ENCODE results near the gene PLD3.
"Not testable (repeated sequence)": the region's sequence is repeated elsewhere in the genome, so short reads cannot be mapped to it uniquely, and the experiment has no call there.

Gene PLD3

DNA sequence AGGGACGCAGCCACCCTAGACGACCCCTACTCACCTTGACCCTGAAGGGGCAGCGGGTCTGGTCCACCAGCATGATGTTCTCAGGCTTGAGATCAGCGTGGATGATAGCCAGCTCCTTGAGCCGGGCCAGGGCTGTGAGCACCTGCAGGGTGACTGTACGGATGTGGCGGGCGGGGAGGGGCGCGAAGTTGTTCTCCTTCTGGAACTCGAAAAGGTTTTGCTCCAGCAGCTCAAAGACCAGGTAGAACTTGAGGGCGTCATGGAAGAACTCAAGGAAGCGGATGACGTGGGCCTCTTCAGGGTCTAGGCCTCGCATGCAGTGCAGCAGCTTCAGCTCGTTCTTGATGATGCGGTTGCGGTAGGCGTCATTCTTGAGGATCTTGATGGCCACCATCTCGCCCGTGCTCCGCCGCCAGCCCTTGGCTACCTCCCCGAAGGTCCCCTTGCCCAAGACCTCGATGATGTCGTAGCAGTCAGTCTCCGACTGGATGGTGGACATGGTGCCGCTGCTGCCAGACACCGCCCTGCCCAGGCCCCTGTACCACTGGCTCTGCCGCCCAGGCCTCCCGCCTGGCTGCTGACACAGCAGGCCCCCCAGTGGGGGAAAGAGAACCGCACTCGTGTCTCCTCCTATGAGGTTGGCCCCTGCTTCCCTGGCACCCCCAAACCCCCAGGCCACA is 41.0 kb downstream of the PLD3 start:
- DNase-seq (ENCODE audit: low read depth), result no peak

DNA sequence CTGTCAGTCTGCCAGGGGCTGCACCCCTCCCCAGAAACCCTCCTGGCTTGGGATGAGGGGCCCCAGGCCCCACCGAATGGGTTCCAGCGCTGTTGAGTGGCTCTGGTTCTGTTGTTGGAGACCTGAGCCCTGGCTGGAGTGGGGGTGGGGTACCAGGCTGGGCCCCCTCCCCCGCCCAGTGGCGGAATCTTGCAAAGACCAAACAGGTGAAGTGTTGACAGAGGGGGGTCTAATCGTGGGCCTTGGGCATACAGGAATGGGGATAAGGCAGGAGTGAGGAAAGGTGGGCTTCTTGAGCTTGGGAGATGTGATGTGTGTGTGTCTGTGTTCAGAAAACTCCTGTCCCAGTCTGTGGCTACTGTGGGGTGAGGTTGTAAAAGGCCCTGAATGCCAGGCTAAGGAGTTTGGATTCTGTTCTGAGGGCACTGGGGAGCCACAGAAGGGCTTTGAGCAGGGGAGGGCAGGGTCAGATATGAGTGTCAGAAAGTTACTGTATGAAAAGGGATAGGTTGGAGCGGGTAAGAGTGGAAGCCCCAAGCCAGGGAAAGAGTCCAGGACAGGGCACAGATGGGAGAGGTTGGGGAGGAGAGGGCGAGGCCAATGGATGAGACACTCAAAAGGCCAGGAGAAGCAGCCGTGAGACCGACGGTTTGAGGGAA is 41.7 kb downstream of the PLD3 start, which contains the start of gene HIPK4:
Gene HIPK4, minus strand, starts transcription at position 98 of the 659 bp plus-strand sequence. CDS start 279 bp downstream, outside the sequence.
- no peak for DNase-seq (ENCODE audit: low read depth)

DNA sequence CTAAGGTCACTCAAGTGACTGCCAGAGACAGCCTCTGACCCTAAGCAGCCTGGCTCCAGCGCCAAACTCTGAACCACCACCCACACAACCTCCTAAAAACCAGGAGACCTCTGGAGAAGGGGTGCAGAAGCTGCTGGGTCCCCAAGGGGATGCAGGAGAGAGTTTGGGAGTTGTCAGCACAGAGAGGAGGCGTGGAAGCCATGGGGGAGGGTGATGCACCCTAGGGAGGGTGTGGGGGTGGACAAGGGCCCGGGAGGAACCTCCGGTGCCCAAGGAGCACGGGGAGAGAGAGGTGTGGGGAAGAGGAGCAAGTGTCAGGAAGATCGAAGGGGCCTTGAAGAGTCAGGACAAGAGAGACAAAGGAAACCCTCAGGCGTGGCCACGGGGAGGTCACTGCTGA is 43.6 kb downstream of the PLD3 start:
- no peak for DNase-seq (ENCODE audit: low read depth)

DNA sequence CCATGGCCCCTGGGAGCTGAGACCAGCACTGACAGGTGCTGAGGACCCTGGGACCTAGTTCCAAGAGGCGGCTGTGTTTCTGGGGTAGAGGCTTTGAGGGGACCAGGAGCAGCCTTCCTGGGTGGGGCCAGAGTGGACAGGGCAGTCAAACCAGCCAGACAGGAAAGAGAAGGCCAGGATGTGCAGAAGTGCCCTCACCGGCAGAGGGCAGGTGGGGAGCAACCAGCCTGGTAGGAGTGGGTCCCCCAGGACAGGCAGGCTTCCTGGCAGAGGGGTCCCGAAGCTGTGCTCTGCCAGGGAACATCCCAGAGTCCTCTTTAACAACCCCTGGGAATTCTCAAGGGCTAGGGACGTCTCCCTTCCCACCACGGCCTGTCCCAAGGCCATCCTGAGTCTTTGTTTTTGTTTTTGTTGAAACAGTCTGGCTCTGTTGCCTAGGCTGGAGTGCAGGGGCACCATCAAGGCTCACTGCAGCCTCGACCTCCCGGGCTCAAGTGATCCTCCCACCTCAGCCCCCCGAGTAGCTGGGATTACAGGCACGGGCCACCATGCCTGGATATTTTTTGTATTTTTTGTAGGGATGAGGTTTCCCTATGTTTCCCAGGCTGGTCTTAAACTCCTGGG is 44.5 kb downstream of the PLD3 start:
- DNase-seq (ENCODE audit: low read depth), result no peak

DNA sequence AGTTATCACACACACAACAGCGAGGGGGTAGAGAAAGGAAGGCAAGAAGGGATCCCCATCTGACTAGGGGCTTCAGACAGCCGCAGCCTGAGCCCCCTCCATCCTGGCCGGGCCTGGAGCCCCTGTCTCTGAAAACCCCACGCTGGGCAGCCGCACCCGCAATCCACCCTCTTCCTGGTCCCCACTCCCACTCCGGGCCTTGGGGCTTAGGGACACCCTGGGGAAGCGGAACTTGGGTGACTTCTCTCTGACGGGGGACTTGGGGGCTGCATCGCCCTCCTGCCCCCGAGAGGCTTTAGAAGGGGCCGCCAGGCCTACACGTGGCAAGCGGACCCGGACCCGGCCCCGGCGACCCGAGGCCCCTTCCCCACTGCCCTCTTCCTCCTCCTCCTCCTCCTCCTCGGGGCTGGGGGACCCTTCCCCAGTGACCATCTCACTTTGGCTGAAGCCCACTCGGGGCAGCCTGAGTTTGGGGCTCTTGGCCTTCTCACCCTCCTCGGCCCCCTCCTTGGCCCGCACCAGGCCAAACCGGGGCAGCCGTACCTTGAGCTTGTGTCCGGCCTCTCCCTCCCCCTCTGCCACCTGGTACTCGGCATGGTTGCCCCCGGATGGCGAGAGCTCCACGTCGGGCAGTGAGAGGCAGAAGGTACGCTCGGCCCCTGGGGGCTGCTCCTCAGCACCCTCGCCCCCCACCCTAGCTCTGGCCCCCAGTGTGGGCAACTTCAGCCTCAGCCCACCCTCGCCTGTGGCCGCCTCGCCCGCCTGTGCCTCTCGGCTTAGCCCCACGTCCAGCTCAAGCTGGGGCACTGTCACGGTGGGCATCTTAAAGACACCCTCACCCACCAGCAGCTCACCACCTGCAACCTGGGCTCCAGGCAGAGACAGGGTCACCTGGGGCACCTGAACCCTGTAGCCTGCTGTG is 45.7 kb downstream of the PLD3 start:
- DNase-seq (ENCODE audit: low read depth), result no peak

DNA sequence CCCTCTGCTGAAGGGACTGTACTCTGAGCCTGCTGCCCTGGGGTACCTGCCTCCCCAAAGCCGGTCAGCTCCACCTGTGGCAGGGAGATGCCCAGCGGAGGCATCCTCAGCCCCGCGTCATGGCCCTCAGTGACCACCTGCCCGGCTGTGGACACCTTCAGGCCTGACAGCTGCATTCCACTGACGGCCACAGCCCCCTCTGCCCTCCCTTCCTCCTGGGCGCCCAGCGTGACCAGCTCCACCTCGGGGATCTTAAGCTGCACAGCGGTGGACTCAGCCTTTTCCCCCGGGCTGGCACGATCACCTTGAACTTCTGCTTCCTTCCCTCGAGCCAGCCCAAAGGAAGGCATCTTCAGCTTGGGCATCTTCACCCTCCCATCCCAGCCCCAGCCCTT is 46.3 kb downstream of the PLD3 start:
- DNase-seq (ENCODE audit: low read depth), result no peak

DNA sequence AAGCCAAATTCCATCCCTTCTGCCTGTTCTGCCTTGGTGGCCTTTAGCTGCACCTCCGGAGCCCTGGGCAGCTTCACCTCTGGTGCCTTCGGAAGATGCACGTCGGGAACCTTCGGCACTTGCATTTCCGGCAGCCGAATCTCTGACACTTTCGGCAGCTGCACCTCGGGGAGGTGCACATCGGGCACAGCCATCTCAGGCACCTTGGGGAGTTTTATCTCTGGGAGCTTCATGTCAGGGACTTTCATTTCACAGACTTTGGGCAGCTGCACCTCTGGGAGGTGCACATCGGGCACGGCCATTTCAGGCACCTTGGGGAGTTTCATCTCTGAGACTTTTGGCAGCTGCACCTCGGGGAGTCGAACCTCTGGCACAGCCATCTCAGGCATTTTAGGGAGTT is 47.5 kb downstream of the PLD3 start:
- no peak for DNase-seq (ENCODE audit: low read depth)

DNA sequence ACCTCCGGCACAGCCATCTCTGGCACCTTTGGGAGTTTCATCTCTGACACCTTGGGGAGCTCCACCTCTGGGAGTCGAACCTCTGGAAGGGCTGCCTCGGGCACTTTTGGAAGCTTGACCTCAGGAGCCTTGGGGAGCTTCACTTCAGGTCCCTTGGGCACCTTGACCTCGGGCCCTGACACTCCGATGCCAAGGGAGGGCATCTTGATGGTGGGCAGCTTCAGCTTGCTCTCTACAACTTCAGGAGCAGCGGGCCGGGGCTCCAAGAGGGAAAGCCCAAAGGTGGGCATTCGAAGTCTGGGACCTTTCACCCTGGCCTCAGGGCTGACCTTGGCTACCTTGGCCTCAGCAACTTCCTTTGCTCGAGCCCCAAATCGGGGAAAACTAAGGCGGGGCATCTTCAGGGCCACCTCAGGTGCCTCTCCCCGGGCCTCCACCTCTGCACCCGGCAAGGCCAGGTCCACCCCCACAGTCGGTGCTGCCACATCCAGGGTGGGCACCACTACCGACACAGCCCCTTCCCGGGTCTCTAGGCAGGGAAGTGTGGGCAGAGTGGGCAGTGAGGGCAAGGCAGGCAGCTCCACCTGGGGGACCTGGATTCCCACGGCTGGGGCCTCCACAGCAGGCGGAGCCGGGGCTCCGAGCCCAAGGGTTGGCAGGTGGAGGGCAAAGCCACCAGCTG is 48.5 kb downstream of the PLD3 start:
- DNase-seq (ENCODE audit: low read depth), result no peak

DNA sequence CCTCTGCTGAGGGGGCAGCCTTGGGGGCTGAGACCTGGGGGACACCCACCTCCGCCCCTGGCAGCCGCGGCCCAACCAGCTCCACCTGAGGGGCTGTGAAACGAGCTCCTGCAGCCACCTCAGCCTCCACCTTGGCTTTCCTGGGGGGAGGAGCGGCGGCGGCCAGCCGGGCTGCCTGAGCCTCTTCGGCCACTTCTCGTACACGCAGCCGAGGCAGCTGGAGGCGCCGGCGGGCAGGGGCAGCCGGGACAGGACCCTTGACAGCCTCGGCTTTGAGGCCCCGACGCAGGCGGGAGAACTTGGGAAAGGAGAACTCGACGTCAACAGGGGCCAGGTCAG is 49.0 kb downstream of the PLD3 start:
- no peak for DNase-seq (ENCODE audit: low read depth)

DNA sequence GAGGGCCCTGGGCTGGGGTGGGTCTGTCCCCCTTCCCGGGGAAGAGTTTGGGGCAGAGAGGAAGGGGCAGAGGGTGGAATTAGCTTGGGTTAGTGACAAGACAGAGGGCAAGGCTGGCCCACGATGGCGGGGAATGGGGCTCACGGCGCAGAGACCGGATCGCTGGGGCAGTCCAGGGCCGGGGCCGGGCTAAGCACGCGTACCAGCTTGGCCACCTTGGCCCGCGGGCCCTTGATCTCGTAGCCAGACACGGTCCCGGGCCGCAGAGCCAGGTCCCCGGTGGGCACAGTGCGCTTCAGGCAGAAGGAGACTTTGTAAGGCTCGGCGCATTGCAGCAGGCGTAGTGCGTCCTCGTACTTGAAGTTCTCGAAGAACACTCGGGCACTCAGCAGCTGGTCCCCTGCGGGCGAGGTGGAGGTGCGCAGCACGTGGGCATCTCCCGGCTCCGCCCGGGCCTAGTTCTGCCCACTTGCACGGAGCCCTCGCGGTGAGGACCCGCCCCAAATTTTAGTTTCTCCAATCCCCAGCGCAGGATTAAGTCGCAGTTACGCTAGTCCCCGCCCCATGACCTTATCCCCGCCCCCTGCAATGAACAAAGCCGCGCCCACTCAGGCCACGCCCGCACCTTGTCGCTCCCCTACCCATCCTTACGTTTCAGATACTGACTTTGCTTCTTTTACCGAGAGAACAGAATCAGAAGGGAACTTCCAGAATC is 50.1 kb downstream of the PLD3 start:
- peak; percentile 30 for DNase-seq (ENCODE audit: low read depth)

DNA sequence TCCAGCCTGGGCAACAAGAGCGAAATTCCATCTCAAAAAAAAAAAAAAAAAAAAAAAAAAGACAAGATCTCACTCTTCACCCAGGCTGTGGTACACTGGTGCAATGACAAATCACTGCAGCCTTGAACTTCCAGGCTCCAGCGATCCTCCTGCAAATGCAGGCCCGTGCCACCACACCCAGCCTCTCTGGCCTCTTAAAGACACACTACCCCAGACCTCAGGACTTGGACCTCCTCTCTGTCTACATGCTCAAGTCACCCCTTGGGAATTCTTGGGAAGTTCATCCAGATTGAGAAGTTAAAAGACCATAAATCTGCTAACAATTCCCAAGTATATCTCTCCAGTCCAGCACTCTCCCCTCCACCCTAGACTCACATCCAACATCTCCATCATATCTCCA is 52.1 kb downstream of the PLD3 start:
- DNase-seq (ENCODE audit: low read depth), result no peak

DNA sequence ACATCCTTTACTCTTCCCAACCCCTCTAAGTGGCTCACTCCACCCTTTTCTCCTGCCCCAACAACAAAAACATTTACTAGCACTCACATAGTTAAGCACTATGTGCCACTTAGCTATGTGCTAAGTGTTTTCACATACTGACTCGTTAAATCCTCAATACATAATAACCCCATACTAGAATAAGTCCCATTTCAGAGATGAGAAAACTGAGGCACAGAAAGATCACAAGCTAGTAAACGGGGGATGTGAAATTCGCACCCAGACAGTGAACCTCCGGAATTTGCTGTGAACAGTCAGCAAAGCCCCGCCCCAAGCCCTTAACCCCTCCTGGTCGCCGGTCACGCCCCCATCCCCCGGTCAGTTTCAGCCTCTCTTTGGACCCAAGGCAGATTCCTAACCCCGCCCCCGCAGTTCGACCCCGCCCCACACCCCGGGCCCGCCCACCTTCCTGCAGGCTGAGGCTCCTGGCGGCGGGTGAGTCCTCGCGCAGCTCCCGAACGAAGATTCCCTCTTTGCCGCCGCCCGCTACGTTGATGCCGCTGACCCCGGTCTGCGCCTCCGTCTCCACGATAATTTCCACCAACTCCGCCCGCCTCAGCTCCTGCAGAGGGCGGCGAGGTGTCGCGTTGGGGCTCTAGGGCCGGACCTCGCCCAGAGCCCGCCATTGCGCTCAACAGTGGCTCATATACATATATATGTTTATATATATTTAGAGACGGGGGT is 54.9 kb downstream of the PLD3 start:
- peak; percentile 69 for DNase-seq (ENCODE audit: low read depth)

DNA sequence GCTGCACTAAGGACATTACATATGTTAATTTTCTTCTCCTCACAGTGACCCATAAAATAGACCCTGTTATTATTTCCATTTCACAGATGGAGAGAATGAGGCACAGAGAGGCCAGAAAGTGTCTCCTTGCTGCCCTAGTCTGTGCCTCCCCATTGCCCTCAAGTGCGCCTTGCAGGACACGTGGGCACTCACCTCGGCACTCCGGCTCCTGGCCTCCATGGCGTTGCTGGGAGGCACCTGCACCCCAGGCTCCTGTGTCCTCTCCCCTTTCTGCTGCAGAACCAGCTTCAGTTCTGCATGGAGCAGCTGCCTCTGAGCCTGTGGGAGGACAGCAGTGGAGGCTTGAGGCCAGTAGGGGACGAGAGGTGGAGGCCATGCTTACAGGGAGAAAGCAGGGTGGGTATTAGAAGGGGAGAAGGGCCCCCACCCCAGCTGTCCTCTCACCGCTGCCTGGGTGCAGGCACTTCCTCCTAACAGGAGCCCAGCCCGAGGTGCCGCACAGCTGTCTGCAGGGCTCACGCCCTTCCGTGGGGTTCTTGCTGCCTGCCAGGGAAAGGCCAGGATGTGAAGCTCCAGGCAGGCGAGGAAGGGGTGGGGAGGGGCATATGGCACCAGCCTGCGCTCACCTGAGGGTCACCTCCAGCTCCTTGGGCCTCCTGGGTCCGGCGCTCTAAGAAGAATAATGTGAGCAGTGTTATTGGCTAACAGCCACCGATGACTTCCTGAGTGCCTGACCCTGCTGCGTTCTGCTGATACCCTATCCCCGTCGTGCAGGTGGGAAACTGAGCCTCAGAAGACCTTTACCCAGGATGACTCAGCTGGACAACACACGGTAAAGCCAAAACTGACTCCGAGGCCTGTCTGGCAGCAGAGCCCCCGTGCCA is 59.5 kb downstream of the PLD3 start:
- no peak for DNase-seq (ENCODE audit: low read depth)

DNA sequence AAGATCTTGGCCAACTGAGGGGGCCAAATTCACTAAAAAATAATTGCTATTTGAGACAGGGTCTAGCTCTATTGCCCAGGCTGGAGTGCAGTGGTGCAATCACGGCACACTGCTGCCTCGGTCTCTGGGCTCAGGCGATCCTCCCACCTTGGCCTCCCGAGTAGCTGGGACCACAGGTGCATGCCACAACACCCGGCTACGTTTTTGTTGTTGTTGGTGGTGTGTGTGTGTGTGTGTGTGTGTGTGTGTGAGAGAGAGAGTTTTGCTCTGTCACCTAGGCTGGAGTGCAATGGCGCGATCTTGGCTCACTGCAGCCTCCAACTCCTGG is 60.1 kb downstream of the PLD3 start:
- not testable (repeated sequence) for DNase-seq (ENCODE audit: low read depth)

DNA sequence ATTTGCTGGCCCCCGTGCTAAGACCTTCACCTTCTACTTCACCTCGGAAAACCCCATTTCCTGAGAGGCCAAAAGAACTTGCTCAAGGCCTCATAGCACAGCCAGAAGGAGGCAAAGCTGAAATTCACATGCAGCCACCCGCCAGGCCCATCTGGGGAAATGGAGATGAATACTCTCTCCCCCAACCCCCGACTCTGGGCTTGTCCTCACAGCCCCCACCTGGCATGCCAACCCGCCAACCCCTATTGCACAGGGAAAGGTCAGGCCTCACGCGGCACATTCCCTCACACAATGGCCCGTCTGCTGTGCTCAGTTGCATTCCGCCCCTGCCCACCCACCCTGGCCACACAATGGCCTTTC is 61.5 kb downstream of the PLD3 start:
- DNase-seq (ENCODE audit: low read depth), result no peak

DNA sequence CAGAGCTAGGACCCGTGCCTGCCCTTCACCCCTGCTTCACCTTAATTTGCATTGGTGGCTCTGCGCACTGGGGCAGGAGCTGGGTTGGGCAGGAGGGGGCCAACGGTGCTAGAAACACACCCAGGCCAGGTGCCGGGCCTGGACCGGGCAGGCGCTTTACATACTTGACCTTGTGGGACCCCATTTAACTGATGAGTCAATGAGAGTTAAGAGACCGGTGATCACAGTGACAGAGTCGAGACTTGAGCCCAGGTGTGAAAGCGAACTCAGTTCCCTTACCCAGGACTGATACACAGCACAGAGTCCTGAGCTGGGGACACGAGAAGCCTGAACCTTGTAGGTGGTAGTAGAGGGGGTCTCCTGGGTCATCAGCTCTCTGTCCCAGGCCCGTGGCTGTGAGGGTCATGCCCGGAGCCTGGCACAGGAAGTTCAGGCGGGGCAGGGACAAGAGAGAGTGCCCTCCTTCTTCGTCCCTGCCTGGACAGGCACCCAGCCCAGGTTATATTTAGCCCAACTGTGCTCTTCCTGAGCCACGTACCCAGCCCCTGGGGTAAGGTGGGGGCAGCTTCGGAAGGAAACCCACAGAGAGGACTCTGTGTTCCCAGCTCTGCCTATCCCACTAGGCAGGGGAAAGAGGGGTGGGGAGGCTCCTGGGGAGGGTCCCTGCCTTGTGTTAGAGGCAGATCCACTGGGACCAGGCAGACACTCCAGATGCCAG is 62.8 kb downstream of the PLD3 start:
- DNase-seq (ENCODE audit: low read depth), result no peak

DNA sequence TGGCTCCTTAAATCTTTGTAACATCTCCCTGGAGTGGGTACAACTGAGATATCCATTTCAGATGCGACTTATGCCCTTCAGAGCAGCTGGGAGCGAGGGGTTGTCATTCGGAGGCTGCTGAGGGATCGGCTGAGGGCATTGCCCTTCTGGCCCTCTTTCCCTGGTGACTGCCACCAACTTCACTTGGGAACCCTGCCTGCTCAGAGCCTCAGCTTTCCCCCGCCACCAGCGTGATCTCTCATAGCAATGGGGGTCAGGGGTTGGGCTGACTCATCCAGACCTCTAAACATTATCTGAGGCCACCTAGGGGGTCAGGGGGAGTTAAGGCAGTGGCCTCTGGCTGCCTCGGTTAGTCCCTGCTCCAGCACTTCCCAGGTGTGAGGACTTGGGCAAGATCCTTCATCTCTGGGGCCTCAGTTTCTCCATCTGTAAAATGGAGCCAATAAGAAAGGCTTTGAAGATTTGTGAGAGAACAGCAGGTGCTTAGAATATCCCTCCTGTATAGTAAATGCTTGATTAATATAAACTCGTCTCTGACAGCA is 63.5 kb downstream of the PLD3 start:
- no peak for DNase-seq (ENCODE audit: low read depth)

DNA sequence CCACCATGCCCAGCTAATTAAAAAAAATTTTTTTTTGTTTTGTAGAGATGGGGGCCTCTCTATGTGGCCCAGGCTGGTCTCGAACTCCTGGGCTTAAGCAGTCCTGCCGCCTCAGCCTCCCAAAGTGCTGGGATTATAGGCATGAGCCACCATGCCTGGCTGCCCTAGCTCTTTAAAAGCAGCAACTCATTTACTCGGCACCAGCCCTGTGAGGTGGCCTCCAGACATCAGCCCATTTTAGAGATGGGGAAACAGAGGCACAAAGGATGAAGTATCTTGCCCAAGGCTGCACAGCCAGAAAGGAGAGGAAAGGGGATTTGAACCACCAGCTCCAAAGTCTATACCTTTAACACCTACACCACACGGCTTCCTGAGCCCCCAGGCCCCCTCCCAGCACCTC is 64.4 kb downstream of the PLD3 start:
- DNase-seq (ENCODE audit: low read depth), result no peak

DNA sequence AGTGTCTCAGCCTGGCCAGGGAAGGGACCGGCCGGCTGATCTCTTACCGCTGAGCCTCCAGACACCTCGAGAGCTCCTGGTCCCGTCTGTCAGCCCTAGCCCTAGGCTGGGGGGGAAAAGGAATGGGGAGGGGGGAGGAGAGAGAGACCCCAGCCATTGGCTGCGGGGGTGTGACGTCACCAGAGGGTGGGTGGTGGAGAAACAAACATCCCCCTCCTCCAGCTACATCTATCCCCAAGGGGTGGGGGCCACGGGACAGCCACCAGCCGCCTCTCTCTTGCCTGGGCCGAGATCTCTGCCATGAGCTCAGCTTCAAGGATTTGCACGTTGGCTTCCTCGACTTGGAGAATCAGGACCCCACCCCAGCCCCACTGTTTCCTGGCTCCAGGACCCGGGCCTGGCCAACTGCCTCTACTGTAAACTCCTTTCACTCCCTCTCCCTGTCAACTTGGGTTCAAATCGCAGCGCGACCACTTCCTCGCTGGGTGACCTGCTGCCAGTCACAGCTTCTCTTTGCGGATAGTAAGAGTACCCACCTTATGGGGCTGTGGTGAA is 64.9 kb downstream of the PLD3 start, which contains the start of gene PRX:
Gene PRX, minus strand, starts transcription at position 88 of the 555 bp plus-strand sequence. CDS start 5,446 bp downstream, outside the sequence.
- DNase-seq (ENCODE audit: low read depth), result no peak

Data from stimulated activated CD8-positive, alpha-beta memory T cell treated with anti-CD3 and anti-CD28 coated beads, Interleukin-7, amount 100 ng/mL, for 24 hours (primary cell).